HG02571 (cell line): ENCODE measurements around the gene SHLD2.
A peak's percentile ranks its signal among the peaks of the same experiment; 100 is the strongest.
"Not testable (repeated sequence)": the region's sequence is repeated elsewhere in the genome, so short reads cannot be mapped to it uniquely, and the experiment has no call there.

Experiments
- ATAC-seq: cut with Tn5 transposase; IDR thresholded peaks from one replicate; pipeline ENCODE4 v1.9.1; 2021; ENCODE audit warnings: mild to moderate bottlenecking, moderate library complexity; ENCODE audit not compliant: unreplicated experiment

The SHLD2 gene

GRCh38 chr10:87094373-87095235 lies at the start of gene SHLD2, which contains the start of gene GLUD1:
Gene SHLD2 (plus strand): TSS chr10:87095206. CDS start chr10:87151355, 56,149 bp downstream.
Gene GLUD1 (minus strand): TSS chr10:87094843. CDS start chr10:87094769, 74 bp downstream.
- peak; percentile 70 for ATAC-seq

GRCh38 chr10:87045434-87045938 lies 49.5 kb upstream of the SHLD2 start:
- ATAC-seq: no peak

- no peak for ATAC-seq
Observed at GRCh38 chr10:87053111-87053510, 41.9 kb upstream of the SHLD2 start.

DNA sequence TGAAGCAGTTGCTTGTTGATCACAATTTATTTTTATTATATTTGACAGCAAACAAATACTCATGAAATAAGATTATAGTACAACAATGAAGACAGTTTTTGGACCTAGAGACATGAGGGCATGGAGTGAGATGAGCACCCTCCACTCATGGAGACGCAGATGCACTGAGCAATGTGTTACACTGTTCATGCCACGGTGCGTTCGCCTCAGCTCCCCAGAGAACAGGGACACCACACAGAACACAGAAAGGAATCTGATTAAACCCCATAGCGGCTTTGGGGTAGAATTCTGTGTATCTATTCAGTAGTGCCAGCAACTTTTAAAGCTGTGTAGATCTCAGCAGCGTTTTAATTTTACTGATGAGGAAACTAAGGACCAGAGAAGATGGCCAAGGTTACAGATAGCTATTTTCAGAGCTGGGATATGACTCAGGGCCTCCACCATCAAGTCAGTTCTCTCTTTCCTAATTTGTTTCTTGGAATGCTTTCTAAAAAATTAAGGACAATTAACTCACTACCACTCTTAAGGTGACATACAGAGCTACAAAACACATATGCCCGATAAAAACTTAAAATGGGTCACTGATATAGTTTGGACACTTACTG lies 41.3 kb upstream of the SHLD2 start:
- no peak for ATAC-seq

DNA sequence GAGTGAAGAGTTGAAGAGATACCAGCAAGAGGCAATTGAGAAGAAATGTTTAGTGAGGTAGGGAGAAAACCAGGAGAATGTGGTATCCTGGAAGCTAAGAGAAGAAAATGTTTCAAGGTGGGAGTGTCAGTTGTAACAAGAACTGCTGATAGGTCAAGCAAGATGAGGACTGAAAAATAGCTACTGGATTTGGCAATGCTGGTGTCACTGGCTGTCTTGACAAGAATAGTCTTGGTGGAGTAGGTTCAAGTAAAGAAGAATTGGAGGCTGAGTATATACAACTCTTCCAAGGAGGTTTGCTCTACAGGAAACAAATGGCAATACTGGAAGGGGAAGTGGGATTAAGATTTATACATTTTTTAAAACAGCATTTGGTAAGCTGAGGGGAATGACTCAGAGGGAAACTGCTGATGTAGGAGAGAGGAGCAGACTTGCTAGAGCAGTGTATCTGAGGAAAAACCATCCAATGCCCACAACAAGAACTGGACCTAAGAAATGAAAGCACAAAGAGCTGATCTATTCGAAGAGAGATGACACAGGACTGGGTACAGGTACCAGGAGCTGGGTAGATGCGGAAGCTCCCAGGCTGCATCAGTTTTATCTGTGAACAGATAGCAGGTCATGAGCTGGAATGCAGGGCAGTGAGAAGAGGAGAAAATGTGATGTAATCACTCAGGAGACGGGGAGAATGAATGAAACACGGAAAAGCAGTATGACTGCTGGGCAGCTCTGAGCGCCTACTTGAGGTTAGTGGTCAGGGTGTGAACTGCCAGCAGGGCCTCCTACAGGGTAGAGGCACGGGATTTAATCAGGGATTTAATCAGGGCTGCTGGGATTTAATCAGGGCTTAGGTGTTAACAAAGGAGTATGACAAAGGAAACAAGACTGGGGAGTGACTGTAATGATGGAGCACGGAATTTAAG lies 40.4 kb upstream of the SHLD2 start:
- no peak for ATAC-seq

DNA sequence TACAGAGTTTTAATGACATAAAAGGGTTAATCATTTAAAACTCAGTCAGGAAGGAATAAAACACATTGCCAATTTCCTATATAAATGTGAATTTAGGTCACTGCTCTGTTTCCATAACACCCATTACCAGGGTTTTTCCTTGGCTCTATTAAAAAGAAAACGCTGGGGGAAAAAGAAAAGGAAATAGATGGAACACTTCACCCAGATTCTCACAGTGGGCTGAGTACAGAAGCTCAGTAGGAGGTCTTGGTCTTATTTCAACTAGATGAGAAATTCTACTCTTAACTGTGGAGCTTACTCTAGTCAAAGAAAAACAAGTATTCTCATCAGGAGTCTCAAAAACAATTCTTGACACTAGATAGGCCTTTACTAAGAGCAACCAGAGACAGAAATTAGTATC lies 36.8 kb upstream of the SHLD2 start:
- ATAC-seq: no peak

- ATAC-seq: no peak
Observed at GRCh38 chr10:87059401-87059800, 35.6 kb upstream of the SHLD2 start.

GRCh38 chr10:87060280-87060928 lies 34.6 kb upstream of the SHLD2 start:
- ATAC-seq: no peak

GRCh38 chr10:87064651-87065050 lies 30.4 kb upstream of the SHLD2 start:
- ATAC-seq: no peak

DNA sequence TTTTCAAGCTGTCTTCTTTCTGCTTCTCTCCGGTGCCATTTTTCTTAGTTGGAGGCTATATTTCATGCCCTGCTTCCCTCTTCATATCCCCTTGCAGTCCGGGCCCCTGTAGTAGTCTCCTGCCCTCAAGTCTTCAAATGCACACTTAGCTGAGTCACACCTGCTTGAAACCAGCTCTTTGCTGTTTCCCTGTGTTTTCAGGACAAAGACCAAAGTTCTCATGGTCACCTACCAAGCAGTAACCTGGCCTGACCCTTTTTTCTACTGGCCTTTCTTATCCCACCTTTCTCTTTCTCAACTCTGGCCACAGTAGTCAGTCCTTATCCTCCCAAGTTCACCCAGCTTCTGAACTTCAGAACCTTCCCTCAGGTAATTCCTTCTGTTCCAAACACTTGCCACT lies 28.8 kb upstream of the SHLD2 start:
- no peak for ATAC-seq

DNA sequence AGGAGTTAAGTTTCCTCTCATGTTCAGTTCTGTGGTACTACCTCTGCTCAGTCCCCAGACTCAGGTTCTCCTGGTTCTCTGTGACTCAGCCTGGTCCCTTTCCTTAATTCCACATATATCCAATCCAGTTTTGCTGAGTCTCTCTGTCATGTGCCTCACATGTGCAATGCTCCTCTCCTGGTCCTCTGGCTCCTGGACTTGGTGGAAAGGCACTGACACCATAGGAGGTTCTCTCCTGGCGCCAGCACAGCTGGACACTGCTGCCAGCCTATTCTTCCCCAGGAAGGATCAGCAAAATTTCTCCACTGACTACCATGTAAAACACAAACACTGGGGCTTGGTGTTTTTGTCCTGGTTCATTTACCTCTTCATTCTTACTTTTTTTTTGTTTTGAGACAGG lies 28.1 kb upstream of the SHLD2 start:
- ATAC-seq: no peak

DNA sequence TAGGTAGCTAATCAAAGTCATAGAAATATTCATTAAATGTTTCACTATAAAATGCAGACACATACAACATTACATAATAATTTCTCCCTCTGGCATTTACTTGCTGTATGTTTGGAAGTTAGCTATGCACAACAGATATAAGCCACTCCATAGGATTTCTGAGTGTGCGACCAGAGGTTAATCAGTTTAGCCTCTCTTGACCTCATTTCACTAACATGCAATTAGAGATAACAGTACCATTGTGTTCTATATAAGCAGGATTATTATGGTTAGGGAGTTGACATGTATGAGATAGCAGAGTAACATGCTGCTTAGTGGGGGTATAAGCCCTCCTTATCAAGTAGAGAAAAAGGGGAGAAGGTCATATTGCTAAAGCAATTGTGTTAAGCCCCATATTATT lies 26.7 kb upstream of the SHLD2 start:
- ATAC-seq: no peak

DNA sequence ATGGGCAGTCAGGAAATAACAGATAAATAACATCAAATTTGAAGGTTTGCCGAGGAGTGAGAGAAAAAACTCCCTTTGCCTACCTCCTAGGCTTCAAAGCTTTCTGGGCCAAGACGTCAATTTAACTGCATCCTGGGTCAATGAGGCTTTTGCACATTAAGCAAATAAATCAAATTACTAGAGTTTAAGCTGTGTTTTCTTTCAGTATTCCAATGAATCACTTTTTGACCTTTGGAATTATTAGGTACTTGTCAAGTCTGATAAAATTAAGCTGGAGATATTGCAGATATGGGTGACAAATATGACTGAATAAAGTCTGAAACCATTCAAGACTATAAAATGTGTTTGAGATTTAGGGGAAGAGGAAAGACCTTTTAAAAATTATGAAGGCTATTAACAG lies 22.6 kb upstream of the SHLD2 start:
- no peak for ATAC-seq

DNA sequence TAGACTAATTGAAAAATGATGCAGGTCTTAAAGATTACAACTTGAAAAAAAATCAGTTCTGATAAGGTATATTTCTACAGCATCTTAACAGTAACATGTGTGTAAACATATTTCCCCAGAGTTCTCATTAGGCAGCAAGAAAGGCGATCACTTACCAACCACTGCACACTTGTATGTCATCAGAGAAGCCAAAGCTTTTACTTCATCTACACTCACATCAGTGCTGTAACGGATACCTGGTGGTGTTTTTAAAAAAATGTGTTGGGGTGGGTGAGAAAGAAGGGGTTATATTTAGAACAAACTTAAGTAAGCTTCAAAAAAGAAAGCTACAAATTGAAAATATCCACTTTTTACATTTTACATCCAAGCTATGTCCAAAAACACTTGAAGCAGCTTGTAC lies 18.6 kb upstream of the SHLD2 start:
- ATAC-seq: not testable (repeated sequence)

GRCh38 chr10:87079106-87079836 lies 15.7 kb upstream of the SHLD2 start:
- no peak for ATAC-seq

- not testable (repeated sequence) for ATAC-seq
Observed at GRCh38 chr10:87080621-87081020, 14.4 kb upstream of the SHLD2 start.

GRCh38 chr10:87081574-87081973 lies 13.4 kb upstream of the SHLD2 start:
- not testable (repeated sequence) for ATAC-seq

DNA sequence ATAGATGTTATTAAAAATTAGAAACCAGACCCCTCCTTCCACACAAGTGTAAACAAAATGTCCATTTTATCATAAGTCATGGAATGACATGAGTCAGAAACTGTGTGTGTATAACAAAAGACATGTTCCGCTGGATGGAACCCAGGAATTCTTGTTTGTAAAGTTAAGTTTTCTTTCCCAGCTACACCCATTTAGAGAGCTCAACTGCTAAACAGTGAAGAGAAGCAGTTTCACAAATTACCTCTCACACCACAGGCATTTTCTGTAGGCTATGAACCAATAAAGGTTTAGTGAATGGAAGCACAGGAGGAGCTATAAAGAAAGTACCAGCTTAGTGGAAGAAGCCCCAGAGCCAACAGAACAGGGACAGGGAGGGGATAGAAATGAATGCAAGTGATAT lies 12.8 kb upstream of the SHLD2 start:
- ATAC-seq: not testable (repeated sequence)

DNA sequence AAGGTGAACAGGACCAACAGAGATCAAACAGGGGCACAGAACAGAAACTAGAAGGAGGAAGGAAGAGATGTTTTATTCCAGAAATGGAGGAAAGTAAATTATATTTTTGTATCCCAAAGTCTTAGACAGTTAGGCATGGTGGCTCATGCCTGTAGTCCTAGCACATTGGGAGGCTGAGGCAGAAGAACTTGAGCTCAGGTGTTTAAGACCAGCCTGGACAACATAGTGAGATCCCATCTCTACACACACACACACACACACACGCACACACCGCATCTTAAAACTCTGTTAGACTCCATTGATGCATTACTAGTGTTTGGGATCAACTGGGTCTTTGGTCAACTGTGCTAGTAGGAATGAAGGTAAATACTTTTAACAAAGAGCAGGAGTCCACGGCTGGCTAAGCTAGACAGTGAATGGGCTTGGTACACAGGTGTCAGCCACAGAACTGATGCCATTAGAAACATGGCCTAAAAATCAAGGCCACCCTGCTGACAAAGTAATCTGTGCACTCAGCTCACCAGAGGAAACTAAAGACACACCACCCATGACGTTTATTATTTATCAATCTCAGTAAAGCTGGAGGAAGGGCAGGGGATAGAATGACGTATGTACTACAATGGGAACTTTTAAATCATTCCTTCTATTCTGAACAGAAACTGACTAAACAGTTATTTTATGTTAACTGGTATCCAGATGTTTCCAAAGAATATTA lies 11.3 kb upstream of the SHLD2 start:
- ATAC-seq: peak; percentile 28
